GM10248 (cell line): ENCODE data around the gene ELP4.
A peak's percentile ranks its signal among the peaks of the same experiment; 100 is the strongest.

ENCODE experiments used
- CTCF ChIA-PET: fragments of 300-600 bp; sonication (Branson Sonifier 250); formaldehyde crosslinking; extraction: SDS; loops from one replicate; lab custom pipeline; 2021; ENCODE audit warnings: antibody characterized with exemption; lab: Yijun Ruan, JAX
- POLR2A ChIA-PET: fragments of 350-650 bp; sonication (Branson Sonifier 250); formaldehyde crosslinking; extraction: SDS; loops from one replicate; lab custom pipeline; 2020; ENCODE audit warnings: antibody characterized with exemption; lab: Yijun Ruan, JAX
- DNase-seq: peaks from one replicate; pipeline ENCODE4 v3.0.0; 2012; ENCODE audit errors: extremely low spot score
- TF ChIP-seq, protein P1 (sequence below): IDR thresholded peaks from 2 replicates; pipeline ENCODE4 v1.5.1; 2012; ENCODE audit warnings: mild to moderate bottlenecking, low read depth; ENCODE audit errors: extremely low read depth, missing control alignments, control extremely low read depth

ELP4 gene

GRCh38 chr11:31818425-31818755 is 308.8 kb downstream of the ELP4 start:
- TF ChIP-seq, protein P1, sequence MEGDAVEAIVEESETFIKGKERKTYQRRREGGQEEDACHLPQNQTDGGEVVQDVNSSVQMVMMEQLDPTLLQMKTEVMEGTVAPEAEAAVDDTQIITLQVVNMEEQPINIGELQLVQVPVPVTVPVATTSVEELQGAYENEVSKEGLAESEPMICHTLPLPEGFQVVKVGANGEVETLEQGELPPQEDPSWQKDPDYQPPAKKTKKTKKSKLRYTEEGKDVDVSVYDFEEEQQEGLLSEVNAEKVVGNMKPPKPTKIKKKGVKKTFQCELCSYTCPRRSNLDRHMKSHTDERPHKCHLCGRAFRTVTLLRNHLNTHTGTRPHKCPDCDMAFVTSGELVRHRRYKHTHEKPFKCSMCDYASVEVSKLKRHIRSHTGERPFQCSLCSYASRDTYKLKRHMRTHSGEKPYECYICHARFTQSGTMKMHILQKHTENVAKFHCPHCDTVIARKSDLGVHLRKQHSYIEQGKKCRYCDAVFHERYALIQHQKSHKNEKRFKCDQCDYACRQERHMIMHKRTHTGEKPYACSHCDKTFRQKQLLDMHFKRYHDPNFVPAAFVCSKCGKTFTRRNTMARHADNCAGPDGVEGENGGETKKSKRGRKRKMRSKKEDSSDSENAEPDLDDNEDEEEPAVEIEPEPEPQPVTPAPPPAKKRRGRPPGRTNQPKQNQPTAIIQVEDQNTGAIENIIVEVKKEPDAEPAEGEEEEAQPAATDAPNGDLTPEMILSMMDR = no peak
- ChIA-PET POLR2A (no interaction called here), CTCF (no interaction called here)
- DNase-seq = no peak

DNA sequence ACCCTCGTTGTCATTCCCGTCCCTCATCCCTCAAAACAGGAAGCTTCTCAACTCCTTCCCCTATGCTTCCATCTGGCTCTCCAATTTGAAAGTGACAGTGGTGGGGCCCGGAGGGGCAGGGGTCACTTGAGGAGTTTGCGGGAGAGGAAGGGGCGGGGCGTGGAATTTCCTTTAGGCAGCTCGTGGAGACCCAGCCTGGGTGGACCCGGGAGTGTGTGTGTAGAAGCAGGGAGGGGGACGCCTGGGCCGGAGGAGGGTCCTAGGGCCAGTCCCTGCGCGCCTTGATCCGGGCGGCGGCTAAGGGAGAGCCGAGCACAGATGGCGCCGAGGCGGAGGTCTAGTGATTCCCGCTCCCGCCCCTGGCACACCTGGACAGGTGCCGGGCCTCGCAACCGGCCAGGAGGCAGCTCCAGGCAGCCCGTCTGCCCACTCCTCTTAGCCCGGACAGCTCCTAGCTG is 309.3 kb downstream of the ELP4 start:
- CTCF ChIA-PET = interaction anchor here (1.1 kb wide), 1 partner anchor 9 kb away, joined by 3 read pairs; no protein-coding TSS in a partner anchor
- DNase-seq = peak; percentile 14
- POLR2A ChIA-PET = no interaction called here
- TF ChIP-seq, protein P1 = no peak

DNA sequence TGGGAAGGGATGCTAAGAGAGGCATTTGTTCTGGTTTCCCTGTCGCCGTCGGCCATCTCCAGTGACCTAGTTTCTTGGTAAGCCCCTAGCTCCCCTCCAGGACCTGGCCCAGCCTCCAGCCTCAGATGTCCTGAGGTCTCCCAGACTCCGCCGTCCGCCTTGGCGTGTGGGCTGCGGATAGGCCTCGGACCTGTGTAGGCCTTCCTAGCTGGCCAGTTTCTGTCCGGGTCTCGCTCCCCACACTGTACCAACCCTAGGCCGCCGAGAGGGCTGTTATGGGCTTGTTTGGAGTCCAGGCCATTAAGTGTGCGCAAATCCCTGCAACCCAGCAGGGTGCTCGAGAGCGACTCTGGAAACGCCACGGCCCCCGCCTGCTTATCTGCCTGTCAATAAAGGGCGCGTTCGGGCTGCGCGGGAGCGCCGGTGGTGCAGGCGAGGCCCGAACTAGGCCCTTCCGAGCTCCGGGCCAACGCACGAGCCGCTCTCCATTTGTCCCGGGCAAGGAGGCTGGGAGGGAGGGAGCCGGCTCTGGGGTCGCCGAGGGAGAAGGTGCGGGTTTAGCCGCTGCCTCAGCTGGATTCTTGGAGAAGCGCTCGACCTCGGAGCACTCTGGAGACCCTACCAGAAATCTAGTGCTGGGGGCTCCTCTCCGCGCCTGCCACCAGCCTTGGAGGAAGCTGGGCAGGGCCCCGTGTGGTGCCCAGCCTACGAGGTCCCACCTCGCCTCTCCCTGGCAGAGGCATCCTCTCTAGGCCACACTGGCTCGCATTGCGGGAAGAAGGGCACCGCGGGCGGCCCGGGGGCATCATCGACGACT is 310.3 kb downstream of the ELP4 start:
- ChIA-PET CTCF (interaction anchor here (0.9 to 1.1 kb wide), 2 partner anchors 10 kb away, joined by 3 read pairs; no protein-coding TSS in a partner anchor), POLR2A (no interaction called here)
- TF ChIP-seq, protein P1 = no peak
- peak; percentile 13 for DNase-seq

DNA sequence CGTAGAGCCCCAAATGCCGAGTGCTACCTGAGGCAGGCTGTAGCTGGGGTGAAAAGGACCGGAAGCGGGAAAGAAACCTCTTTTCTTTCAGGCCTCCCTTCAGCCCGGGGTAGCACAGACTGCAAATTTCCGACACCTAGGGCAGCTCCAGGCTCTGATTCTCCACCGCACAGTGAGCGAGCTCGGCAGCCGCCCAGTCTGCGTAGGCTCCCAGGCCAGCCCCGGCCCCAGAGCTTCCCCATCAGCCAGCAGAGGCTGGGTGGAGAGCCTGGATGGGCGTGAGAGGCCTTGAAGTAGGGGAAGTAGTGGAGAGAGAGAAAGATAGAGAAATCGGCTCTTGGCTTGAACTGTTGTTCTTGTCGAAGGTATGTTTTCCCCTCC is 310.9 kb downstream of the ELP4 start:
- ChIA-PET POLR2A (no interaction called here), CTCF (interaction anchor here (0.9 to 1.5 kb wide), 2 partner anchors 10 to 138 kb away, joined by 3 to 4 read pairs; no protein-coding TSS in a partner anchor)
- peak; percentile 11 for DNase-seq
- TF ChIP-seq, protein P1 = no peak

- POLR2A ChIA-PET = no interaction called here
- DNase-seq = no peak
- CTCF ChIA-PET = interaction anchor here (1.5 kb wide), 1 partner anchor 137 kb away, joined by 4 read pairs; no protein-coding TSS in a partner anchor
Observed at GRCh38 chr11:31821235-31821764, 311.7 kb downstream of the ELP4 start.

GRCh38 chr11:31821766-31822165 is 312.2 kb downstream of the ELP4 start:
- ChIA-PET CTCF (interaction anchor here (1.2 to 1.5 kb wide), 2 partner anchors 136 to 354 kb away, joined by 4 to 6 read pairs; no protein-coding TSS in a partner anchor), POLR2A (no interaction called here)
- DNase-seq = no peak
- TF ChIP-seq, protein P1 = no peak

More at GRCh38 chr11:31821235-31821764, 311.7 kb downstream of the ELP4 start:
- TF ChIP-seq, protein P1 = no peak
